Activated CD4-positive, alpha-beta T cell treated with anti-CD3 and anti-CD28 coated beads for 4 hours (primary cell): ENCODE results near the gene TAS1R2.

Experiments used
- DNase-seq, 2 donors: peaks; one replicate each; pipeline ENCODE4 v3.0.0-alpha.2; 2020

Gene TAS1R2

DNA sequence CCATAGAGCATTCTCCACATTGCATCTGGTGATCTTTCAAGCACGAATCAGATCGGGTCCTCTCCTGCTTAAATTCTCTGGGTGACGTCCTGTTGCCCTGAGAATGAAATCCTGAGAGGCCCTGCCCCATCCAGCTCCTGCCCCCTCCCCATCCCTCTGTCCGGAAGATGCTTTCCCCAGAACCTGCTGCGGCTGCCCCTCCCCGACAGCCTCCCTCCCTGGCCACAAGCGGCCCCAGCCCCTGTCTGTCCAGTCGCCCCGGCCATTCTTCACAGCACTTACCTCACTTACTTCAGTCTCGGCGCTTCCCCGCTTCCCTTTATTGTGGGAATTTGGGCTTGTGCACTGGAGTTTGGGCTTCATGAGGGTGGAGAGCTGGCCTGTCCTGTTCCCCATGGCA, 40.3 kb downstream of the TAS1R2 start:
- DNase-seq = no peak

DNA sequence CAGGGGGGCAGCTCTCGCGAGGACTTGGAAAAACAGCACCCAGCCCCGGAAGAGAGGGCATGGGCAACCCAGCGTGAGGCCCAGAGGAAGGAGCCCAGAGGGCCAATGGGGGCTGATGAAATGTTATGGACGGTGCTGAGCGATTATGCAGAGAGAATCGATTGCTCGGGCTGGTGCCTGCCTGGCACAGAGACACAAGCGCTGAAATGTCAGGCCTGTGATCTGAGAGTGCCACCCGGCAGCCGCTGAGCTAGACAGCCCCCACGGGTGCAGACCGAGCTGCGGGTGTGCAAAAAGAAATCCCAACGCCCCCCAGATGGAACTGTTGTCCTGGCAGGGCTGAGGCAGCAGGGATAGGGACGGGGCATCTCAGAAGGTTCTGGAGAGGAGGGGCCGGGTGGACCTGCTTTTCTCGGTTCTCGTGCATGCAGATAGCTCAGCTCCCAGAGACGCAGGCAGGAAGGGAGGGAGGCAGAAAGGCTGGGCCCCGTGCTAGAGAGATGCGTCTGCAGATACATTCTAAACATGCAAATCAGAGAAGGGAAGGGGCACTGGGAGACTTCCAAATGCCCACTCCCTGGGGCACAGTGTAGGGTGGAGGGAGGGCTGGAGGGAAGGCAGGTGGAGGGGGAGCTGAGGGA, 41.5 kb downstream of the TAS1R2 start:
- DNase-seq = no peak

DNA sequence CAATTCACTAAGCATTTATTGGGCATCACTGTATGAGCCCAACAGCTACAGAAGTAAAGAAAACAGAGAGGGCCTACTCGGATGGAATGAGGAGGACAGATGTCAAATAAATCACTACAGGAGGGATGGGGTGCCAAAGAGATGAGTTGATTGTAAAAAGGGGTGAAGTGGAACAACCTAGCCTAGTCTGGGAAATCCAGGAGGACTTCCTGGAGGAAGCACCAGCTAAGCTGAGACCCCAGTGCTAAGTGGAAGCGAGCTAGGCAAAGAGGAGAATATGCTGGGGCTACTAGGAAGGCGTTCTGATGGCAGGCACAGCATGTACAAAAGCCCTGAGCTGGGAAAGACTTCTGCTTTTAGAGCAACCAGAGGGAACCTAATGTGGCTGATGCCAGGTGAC, 42.1 kb downstream of the TAS1R2 start:
- DNase-seq = no peak

DNA sequence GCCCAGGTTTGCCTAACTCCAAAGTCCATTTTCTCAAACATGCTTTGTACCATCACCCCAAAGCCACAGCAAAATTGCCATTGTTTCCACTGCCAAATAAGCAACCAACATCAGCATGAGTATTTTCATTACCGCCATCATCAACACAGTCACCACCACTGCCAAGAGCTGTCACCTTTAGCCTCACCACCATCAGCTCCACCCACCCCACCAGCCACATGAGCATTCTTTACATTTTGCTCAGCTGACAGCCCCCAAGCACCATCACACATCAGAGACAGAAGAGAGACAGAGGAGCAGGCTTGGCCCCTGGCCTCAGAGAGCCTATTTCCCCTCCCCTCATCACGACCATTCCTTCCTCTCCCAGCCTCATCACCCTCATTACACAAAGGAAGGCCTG, 42.7 kb downstream of the TAS1R2 start:
- no peak for DNase-seq

DNA sequence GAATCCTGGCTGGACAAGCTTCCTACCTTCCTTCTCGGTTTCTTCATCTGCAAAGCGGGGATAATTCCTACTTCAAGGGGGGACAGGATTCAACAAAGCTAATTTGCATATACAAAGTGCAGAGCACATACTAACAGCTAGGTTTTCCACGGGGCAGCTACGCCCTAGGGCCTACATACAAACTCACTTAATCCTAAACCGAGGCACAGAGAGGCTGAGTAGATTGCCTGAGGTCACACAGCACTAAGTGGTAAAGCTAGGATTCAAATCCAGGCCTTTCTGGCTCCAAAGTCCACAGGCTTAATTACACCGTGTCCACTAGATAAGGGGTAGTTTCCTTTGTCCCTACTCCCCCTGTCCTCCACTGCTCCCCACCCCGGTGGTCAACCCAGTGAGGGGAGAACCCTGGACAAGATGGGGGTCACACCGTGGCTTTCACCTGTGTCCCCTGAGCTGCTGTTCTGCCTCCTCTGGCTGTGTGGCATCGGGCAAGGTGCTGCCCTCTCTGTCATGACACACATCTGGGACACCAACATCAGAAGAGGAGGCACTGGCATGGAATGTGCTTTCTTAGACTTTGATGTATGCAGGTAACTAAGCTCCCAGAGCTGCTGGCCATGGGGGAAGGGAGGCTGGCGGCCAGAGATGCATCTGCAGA, 44.5 kb downstream of the TAS1R2 start:
- DNase-seq = no peak

DNA sequence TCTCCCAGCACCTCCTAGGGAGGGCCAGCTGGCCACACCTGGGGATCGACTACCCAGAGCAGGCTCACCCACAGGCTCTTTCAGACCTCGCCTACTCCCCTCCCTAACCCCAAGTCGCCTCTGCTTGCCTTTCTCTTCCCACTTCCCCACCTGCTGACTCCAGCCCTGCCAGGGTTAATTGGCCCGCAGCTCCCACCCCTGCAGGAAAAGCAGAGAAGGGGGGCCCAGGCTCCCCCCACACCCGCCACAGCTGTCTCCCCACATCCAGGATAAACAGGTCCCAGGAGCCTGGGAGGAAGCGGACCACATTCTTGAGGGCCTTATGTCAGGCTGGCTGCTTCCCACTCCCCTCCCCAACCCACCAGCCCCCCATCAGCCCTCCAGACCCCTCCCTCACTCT, 45.0 kb downstream of the TAS1R2 start:
- DNase-seq = no peak

DNA sequence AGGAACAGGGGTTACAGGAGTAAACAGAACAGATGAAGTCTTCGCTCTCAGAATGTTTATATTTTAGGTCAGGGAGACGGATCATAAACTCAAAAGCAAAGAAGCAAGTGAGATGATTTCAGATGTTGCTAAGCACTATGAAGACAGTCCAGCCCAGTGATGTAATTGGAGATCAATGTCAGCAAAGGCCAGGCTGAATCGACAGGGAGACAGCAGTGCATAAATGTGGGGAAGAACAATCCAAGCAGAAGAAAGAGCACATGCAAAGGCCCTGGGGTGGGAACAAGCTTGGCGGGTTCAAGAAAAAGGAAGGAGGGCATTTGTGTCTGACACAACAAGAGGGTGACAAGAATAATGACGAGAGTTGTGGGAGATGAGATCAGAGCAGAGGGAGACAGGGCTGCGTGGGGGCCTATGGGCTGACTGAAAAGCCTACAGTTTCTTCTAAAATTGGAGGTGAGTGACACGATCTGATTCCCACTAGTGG, 47.0 kb downstream of the TAS1R2 start:
- DNase-seq = no peak

DNA sequence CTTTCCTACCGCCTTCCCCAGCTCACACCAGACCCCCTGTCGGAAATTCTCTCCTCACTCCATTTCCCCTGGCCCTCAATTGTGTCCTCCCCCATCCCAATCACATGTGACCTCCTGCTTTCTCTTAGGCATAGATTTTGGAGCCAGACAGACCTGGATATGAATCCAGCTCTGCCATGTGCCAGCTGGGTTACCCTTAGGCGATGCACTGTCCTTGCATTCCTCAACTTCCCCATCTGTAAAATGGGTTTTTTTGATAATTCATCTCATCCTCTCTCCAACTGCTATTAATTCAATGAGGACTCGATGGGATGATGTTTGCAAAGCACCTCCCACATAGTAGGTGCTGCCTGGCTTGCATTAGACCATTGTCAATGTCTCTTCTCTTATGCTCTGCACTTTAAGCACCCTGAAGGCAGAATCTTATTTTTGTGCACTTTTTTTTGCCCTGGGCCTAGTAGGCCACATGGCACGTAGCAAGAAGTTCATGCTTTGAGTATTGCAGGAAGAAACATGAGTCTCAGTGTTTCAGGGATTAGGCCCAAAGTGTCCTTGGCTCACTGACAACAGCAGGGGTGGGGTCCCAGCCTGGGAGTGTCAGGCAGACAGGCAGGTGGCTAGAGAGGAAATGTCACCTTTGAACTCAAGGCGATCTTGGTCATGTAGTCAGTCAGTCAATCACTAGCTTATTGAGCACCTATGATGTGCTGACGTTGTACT, 47.6 kb downstream of the TAS1R2 start:
- DNase-seq = no peak

DNA sequence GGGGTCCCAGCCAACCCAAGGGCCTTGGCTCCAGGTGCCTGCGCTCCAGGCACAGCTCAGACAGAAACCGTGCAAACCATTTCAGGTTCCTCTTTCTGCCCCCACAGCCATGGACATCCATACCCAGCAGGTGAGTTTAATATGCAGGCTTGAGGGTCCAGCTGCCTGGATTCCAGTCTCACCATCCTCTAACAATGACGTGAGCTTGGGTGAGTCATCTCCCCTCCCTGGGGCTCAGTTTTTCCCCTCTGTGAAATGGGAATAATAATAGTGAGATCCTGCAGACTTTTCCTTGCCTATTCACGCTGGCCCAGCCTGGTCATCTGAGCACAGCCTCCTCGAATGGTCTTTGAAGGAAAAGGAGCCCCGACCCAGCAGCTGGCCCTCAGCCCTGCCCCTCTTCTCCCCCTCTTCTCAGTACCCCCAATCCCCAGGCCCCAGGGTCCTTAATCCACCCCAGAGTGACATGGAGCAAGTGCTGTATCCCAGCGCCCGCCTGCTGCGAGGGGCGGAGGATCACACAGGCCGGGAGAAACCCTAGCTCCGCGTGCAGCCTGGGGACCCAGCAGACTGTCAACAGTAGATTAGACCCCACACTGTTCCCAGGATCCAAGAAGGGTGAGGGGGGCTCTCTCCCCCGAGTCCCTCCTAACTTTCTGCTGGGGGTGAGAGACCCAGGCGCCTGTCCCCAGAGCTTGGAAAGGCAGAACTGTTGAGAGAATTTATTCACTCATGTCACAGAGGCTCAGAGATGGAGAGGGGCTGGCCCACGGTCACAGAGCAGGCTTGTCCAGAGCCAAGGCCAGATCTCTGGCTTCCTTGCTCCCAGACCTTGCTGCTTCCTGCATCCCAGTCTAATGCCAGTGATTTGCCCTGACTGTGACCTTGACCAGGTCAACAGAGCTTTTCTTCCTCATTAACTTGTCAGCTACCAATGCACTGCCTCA, 49.2 kb downstream of the TAS1R2 start:
- DNase-seq = no peak

DNA sequence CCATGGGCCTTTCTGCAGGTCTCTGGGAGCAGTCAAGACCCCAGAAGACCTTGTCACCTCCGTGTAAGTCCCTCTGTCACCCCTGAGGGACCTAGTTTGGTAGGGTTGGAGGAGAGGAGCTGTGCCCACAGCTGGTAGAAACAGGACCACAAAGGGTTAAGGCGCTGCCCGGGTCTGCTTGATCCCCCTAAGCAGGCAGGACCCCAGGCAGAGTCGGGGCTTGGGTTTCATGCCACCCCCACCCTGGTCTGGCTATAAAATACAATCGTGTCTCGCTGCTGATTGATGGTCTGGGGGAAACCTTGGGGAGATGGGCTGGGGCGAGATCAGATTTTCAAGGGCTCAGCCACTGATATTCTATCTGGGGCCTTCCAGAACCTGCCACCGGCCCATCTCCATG, 50.9 kb downstream of the TAS1R2 start:
- DNase-seq = no peak

DNA sequence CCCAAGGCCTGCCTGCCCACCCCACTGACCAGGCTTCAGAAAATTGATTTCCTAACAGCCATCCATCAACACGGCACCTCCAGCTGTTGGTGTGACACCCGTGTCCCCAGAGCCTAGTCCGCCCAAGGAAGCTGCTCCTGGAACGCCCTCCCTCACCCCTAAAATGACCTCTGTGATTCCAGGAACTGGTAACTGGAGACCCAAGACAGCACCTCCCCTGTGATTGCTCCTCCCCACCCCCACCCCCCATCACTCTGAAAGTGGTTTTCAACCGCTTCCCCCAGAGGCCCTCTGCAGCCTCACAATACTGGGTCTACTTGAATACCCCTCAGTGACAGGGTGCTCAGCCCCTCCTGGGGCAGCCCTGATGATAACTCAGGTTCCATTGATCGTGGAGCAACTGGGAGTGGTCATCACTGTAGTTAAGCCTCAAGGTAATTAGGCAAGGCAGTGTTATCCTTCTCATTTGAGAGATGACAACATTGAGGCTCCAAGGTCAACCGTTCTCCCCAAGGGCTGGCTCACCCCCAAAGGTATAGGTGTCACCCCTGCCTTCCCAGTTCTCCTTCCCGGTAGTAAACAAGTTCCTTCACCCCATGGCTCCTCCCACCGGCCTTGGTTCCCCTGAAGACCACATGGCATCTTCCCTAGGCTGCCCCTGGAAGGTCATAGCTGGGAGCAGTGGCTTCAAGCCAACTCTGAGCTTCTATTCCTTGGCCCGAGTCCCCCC, 52.0 kb downstream of the TAS1R2 start:
- DNase-seq = no peak

DNA sequence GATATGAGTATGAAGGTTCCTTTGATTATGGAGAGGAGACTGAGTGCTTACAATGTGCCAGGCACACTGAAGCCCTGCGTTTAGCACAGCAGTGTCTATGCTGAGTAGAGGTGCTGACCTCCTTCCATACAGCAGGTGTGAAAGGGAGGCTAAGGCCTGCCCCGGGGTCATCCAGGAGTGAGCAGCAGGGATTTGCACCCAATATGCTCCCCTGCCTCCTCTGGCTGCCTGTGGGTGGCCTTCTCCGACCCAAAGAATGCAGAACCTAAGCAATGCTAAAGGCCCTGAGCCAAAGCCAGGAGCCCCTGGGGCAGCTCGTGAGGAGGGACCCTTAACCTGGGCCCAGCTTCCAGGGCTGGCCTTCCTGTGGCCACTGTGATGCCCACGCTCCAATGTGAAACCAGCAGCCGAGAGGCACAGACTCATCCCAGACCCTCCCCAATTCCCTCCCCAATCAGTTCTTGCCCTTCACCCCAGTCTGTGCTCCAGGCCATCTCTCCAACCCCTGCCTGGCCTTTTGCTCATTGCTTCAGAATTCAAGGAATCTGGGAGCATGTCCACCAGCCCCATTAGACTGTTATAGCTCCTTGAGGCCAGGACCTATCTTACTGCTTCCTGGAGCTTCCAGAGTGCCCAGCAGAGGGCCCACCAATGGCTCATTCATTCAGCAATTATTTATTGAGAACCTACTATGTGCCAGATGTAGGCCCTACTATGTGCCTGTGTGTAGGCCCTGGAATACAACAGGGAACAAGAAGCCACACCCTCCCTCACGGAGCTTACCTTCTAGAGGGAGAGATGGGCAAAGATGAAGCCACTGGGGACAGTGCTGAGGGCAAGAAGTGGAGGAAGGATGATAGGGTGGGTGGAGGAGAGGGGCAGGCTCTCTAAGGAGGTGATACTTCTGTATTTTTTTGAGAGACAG, 53.3 kb downstream of the TAS1R2 start:
- no peak for DNase-seq

DNA sequence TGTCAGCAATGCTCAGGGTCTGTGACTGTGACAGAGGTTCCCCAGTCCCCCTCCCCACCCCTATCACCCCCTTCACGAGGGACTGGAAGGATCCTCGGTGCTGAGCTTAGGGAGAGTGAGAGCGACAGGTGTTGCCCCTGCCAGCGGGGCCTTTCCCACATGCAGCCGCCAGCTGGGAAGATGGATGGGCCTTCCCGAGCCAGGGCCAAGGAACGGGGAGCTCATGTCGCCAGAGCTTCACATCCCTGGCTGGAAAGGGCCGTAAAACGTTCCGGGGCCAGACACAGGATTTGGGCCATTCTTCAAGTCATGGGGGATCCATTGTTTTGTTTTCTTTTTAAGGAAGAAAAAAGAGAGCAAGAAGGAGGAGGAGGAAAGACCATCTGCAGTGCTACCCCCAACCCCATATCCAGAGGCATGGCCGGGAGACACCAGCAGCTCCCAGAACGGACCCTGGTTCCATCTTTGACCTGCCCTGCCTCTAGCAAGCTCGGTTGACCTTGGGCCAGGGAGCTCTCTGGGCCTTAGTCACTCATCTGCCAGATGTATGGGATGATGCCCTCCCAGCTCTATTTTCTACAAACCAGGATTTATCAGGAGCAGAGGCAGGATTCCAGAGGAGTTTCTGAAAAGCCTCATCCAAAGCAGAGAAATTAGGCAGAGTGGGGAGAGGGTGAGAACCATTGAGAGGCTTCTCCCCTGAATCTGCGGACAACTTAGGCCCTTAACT, 54.1 kb downstream of the TAS1R2 start:
- no peak for DNase-seq

DNA sequence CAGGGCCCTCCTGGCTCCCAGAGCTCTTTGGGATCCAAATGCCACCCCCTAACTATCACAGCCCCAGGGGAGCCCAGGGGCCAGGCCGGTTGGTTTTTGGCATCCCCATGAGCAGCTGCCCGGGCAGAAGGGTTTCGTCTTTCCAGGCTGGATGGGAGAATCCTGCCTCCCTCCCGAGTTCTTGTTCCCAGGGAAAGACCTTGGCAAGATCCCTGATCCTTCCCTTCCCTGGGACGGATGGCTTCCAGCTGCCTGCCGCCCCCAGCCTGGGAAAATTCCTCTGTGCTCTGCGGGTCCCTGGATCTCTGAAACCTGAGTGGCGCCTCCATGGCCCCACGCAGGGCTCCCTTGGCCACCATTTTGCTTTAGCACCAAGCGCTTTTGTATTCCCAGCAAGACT, 55.6 kb downstream of the TAS1R2 start:
- no peak for DNase-seq

DNA sequence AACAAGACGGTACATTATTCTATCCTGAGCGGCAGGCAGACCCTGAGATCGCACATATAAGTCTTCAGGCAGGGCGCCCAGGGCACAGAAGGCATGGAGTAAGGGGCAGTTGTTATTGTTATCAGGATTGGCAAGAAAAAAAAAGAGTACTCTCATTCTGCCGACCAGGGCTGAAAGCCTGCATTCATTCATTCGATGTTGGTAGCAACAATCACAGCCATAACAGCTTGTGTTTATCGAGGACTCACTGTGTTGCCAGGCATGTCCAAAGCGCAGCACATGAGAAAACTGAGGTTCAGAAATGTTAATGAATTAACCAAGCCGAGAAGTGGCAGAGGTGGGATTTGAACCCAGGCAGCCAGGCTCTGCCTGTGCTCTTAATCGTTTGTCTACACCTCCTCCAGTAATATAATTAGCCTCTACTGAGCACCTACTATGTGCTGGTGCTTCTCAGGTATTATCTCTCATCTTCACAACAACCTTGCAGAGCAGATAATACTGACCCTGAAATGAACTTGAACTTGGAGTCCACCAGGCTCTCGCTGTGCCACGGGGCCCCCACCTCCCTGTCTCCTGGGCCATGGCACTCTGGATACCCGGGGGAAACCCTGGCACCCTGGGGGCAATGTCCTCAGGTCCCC, 56.2 kb downstream of the TAS1R2 start:
- no peak for DNase-seq

DNA sequence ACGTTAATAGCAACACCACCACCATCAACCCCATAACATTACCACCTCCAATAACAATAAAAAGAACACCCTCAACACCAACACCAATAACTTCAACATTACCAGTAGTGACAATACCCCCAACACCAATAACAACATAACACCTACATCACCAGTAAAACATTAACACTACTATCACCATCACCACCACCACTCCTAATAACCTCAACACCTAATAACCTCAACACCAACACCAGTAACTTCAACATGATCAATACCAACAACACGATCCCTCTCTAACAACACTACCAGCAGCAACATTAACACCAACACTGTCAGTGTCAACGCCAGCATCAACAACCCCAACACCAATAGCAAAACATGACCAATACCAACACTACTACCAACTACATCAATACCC, 57.2 kb downstream of the TAS1R2 start:
- DNase-seq = no peak

DNA sequence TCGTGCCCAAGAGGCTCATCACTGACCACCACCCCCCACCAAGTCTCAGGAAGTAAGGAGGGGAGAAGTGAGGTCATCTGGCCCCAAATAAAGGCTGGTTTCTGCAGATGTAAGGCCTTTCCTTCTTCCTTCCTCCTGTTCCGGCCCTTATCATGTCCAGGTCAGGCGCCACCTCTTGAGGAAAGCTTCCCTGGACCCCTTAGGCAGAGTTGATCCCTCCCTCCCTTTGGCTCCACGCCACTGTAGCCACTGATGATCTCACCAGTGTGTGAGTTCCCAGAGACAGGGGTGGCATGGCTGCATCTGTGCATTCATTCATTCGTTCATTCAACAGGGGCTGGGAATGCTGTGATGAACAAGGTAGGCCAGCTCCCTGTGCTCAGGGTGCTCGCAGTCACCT, 59.2 kb downstream of the TAS1R2 start:
- no peak for DNase-seq

DNA sequence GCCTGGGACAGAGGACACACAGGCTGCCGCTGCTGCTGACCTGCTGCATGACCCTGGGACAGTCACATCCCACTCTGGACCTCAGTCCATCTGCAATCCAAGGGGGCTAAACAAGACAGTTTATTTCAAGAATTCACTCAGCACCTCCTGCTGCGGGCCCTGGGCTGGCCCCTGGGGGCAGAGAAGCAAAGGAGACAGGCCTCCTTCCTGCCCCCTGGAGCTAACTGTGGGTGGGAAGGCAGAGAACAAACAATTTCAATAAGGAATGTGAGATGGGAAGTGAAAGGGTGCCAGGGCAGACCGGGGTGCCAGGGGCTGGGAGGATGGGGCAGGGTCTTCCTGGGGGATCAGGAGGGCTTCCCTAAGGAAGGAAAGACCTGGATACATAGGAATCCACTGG, 60.0 kb downstream of the TAS1R2 start:
- DNase-seq = no peak

DNA sequence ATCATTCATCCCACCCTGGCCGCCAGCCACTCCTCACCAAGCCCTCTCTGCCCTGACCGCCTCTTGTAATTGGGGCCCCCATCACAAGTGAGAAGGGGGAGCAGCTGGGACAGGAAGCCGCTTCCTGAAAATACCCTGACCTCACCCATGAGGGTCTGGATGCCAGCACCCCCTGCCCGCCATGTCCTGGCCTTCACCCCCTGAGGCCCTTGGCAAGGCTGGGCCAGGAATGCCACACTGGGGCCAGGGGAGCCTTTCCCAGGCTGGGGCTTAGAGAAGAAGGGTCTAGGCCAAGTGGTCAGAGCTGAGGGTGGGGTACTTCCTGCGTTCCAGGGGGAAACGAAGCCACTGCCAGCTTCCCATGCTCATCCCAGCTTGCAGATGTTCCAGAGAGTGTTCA, 60.5 kb downstream of the TAS1R2 start:
- DNase-seq = no peak

DNA sequence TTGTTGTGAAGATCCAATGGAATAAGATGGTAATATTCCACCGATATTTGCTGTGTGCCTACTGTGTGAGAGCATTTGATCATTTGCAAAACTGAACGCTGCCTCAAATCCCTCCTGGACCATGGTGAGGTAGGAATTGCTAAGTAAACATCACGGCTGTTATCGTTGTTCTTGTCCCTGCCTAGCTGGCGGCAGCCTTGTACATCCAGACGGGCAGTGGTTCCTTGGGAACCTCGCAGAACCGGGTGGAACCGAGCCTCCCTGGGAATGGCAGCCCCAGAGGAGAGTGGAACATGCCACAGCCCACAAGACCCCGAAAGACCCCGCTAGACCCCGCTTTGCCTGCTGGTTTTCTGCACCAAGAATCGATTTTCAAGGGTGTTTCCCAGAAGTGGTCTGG, 60.9 kb downstream of the TAS1R2 start:
- DNase-seq = no peak
